ENCODE data around the gene ZNF746.

DNA sequence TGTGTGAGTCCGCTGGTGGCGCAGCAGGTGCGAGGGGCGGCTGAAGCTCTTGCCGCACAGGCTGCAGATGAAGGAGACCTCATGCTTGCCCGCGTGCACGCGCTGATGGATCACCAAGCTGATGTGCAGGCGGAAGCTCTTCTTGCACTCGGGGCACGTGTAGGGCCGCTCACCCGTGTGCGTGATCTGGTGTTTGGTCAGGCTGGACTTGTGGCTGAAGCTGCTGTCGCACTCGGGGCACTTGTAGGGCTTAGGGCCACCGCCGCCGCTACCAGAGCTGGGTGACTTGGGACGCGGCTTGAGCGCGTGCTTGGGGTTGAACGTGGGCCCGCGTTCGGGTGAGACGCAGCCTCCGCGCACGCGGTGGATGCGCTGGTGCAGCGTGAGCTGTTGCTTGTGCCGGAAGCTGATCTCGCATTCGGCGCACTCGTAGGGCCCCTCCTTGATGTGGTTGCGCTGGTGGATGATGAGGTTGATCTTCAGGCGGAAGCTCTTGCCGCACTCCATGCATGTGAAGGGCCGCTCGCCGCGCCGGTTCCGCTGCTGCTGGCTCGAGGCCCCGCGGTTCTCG, 65.4 kb downstream of the ZNF746 start:
- TF ChIP-seq, protein P1, sequence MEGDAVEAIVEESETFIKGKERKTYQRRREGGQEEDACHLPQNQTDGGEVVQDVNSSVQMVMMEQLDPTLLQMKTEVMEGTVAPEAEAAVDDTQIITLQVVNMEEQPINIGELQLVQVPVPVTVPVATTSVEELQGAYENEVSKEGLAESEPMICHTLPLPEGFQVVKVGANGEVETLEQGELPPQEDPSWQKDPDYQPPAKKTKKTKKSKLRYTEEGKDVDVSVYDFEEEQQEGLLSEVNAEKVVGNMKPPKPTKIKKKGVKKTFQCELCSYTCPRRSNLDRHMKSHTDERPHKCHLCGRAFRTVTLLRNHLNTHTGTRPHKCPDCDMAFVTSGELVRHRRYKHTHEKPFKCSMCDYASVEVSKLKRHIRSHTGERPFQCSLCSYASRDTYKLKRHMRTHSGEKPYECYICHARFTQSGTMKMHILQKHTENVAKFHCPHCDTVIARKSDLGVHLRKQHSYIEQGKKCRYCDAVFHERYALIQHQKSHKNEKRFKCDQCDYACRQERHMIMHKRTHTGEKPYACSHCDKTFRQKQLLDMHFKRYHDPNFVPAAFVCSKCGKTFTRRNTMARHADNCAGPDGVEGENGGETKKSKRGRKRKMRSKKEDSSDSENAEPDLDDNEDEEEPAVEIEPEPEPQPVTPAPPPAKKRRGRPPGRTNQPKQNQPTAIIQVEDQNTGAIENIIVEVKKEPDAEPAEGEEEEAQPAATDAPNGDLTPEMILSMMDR (IDR thresholded peaks at IDR 0.05; ENCODE audit: low read length), result no peak
- TF ChIP-seq EZH2 (optimal IDR thresholded peaks at IDR 0.05; ENCODE audit: low read depth, low read length) (no peak), EZH2phosphoT487 (IDR thresholded peaks at IDR 0.05; ENCODE audit: low read length) (no peak)
